Omental fat pad (tissue), 4 donors: ENCODE results near the gene C1orf146. TPM values are rescaled to one million over a fixed set of nuclear protein-coding genes. Genes with fewer than 3 reads are reported as not detected.

Experiments
- ATAC-seq: fragments of 150-250 bp; one replicate; pipeline ENCODE4 v1.9.1; 2016; ENCODE audit warnings: mild to moderate bottlenecking, moderate library complexity; ENCODE audit not compliant: low FRiP score
- DNase-seq: peaks from one replicate; pipeline ENCODE4 v3.0.0-alpha.2; 2019; ENCODE audit warnings: low spot score
- CTCF ChIP-seq, 3 donors: fragments of 450-650 bp; IDR thresholded peaks; one replicate each; pipeline ENCODE4 v1.5.1; 2016 to 2017; ENCODE audit warnings: antibody characterized with exemption in 3 of 3, mild to moderate bottlenecking in 3 of 3, moderate library complexity in 2 of 3
- total RNA-seq, 4 donors: library from RNA; depleted of rRNA; stranded (reverse); fragments of >200 nt; gene quantifications; one replicate each; pipeline ENCODE4 v1.1.0, GENCODE V29; 2016

Gene C1orf146
- total RNA-seq, 4 donors from 2014 or later, result not detected

GRCh38 chr1:92191726-92192125 is 26.0 kb upstream of the C1orf146 start:
- TF ChIP-seq CTCF (IDR thresholded peaks at IDR 0.05), result no peak
- ATAC-seq (no peak), DNase-seq (no peak)

GRCh38 chr1:92192246-92192645 is 25.5 kb upstream of the C1orf146 start:
- DNase-seq (no peak), ATAC-seq (no peak)
- TF ChIP-seq CTCF (IDR thresholded peaks at IDR 0.05), result no peak

GRCh38 chr1:92194511-92194910 is 23.2 kb upstream of the C1orf146 start:
- no peak for DNase-seq
- ATAC-seq, result no peak
- TF ChIP-seq CTCF (IDR thresholded peaks at IDR 0.05), result no peak

- ATAC-seq (no peak), DNase-seq (no peak)
- TF ChIP-seq CTCF (IDR thresholded peaks at IDR 0.05), result no peak
Observed at GRCh38 chr1:92201973-92202372, 15.7 kb upstream of the C1orf146 start.

GRCh38 chr1:92203105-92203504 is 14.6 kb upstream of the C1orf146 start:
- no peak for ATAC-seq
- DNase-seq, result no peak
- no peak for TF ChIP-seq CTCF (IDR thresholded peaks at IDR 0.05)

GRCh38 chr1:92210701-92211100 is 7.0 kb upstream of the C1orf146 start:
- ATAC-seq (no peak), DNase-seq (no peak)
- no peak for TF ChIP-seq CTCF (IDR thresholded peaks at IDR 0.05)

GRCh38 chr1:92211166-92211565 is 6.5 kb upstream of the C1orf146 start:
- DNase-seq (no peak), ATAC-seq (no peak)
- no peak for TF ChIP-seq CTCF (IDR thresholded peaks at IDR 0.05)
